Fibroblast of the aortic adventitia (primary cell): Measurements from ENCODE around the gene FSTL5. TPM values are rescaled to one million over a fixed set of nuclear protein-coding genes. Genes with fewer than 3 reads are reported as not detected.

Source experiments
- DNase-seq: peaks from one replicate; pipeline ENCODE4 v3.0.0-alpha.2; 2010; ENCODE audit warnings: low read depth
- H3K4me3 ChIP-seq: 2 replicates; pipeline ENCODE4 v1.5.1; 2011; ENCODE audit warnings: low read depth, mild to moderate bottlenecking, control low read depth, low read length, moderate library complexity
- total RNA-seq: library from RNA; depleted of rRNA; stranded (reverse); fragments of >200 nt; gene quantifications from 2 replicates; pipeline ENCODE4 v1.2.3, GENCODE V29; 2012; ENCODE audit warnings: low replicate concordance
- TF ChIP-seq, protein P1 (sequence below): IDR thresholded peaks from 2 replicates; pipeline ENCODE4 v1.5.1; 2011; ENCODE audit warnings: mild to moderate bottlenecking, low read length, control low read depth, inconsistent platforms; ENCODE audit not compliant: insufficient read depth

Gene FSTL5
- total RNA-seq, 1 donor = under 0.01 TPM

DNA sequence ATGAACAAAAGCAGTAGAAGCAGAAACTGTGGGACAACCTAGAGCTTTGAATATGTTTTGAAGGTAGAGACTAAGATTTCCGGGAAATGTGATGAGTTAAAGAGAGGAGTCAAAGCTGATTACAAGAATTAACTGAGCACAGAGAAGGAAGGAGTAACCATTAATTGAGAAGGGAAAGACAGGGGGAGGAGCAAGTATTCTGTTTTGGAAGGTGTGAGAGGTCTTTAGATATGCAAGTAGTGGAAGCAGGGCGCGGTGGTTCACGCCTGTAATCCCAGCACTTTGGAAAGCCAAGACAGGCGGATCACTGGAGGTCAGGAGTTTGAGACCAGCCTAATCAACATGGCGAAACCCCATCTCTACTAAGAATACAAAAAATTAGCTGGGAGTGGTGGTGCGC is 171.5 kb downstream of the FSTL5 start:
- H3K4me3 ChIP-seq = no peak overlapping the region
- TF ChIP-seq, protein P1, sequence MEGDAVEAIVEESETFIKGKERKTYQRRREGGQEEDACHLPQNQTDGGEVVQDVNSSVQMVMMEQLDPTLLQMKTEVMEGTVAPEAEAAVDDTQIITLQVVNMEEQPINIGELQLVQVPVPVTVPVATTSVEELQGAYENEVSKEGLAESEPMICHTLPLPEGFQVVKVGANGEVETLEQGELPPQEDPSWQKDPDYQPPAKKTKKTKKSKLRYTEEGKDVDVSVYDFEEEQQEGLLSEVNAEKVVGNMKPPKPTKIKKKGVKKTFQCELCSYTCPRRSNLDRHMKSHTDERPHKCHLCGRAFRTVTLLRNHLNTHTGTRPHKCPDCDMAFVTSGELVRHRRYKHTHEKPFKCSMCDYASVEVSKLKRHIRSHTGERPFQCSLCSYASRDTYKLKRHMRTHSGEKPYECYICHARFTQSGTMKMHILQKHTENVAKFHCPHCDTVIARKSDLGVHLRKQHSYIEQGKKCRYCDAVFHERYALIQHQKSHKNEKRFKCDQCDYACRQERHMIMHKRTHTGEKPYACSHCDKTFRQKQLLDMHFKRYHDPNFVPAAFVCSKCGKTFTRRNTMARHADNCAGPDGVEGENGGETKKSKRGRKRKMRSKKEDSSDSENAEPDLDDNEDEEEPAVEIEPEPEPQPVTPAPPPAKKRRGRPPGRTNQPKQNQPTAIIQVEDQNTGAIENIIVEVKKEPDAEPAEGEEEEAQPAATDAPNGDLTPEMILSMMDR = no peak
- no peak for DNase-seq

- TF ChIP-seq, protein P1 = no peak
- no peak for DNase-seq
- no peak overlapping the region for H3K4me3 ChIP-seq
Measured at GRCh38 chr4:161991811-161992210, 172.0 kb downstream of the FSTL5 start.

DNA sequence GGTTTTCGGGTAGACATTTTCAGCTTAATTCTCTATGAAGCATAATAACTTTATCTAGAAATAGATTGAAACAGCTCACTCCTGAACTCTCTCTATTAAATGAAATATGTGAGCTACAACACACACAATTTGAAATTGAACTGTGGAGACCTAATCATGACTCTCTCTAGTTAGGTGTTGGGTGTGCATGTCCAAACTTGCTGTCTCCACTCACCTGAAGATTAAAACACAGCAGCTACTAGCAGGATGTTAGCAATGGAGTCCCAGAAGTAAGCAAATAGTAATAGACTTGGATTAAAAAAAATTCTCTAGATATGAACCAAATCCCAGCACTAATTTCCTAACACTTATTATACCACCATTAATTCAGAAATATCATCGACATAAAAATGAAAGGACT is 173.1 kb downstream of the FSTL5 start:
- H3K4me3 ChIP-seq = no peak overlapping the region
- TF ChIP-seq, protein P1 = no peak
- DNase-seq = no peak

DNA sequence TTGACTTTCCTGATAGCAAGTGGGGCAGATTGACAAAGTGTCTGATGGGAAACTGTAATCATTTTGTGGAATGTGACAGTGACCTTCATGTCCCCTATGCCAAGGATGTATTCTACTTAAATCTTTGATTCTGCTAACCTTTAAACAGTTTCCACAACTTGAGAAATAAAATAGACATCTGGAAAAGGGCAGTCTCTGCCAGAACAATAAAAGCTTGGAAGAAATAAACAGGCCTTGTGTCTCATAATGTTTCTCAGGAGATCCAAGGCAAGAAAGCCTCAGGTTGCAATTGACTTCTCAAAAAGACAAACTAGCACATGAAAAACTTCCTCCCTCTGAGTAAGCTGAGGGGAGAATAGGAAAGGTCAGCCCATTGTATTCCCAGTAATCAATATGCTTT is 174.9 kb downstream of the FSTL5 start:
- TF ChIP-seq, protein P1 = no peak
- no peak for DNase-seq
- no peak overlapping the region for H3K4me3 ChIP-seq

DNA sequence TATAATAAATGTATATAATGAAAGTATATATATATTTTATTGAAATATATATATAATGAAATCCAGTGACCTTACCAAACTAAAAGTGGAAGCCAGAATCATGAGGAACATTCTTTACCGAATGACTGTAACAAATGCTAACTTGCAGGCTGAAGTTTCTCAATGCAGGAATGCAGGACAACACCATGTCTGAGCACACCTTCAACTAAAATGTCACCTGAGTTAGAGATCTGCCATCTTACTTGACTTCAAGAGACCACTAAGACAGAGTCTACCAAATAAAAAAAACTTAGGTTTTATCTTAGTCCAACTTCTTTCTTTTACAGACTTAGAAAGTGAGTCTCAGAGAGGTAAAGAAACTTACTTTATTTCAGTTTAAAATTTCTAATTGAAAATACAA is 176.2 kb downstream of the FSTL5 start:
- no peak overlapping the region for H3K4me3 ChIP-seq
- TF ChIP-seq, protein P1 = no peak
- no peak for DNase-seq

- TF ChIP-seq, protein P1 = no peak
- H3K4me3 ChIP-seq = no peak overlapping the region
- DNase-seq = no peak
Measured at GRCh38 chr4:161952382-161952781, 211.4 kb downstream of the FSTL5 start.

- no peak overlapping the region for H3K4me3 ChIP-seq
- no peak for DNase-seq
- TF ChIP-seq, protein P1 = no peak
Measured at GRCh38 chr4:161949946-161950725, 213.7 kb downstream of the FSTL5 start.
